ENCODE measurements around the gene ZNF777. TPM values are rescaled to one million over a fixed set of nuclear protein-coding genes. Genes with fewer than 3 reads are reported as not detected.

Gene ZNF777
- total and polyA plus RNA-seq, 7 experiments from 2014 or later: 0.76 to 16.1 (median 14.0) TPM

DNA sequence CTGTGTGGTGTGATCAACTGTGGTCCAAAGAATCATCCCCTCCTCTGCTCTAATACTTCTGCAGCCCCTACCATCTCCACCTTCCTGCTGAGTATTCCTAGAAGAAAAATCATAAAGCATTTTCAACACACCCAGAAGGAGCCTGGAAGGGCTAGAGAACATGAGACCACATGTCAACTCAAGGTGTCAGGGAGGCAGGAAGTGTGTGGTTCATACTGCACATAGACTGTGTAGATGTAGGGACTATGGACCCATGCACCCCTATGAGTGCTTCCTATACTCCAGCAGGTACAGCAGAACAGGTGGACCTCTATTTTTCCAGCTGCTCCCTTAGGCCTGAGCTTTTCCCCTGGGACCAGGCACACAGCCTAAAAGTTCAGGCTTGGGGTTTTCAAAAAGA lies 39.3 kb upstream of the ZNF777 start:
- ATAC-seq (no peak), DNase-seq (no peak)
- H3K4me3 ChIP-seq (ENCODE audit: low read length): no peak overlapping the region
- peaks cover 19 to 27% of the 10 kb centered on the region in 2 donors for H3K4me1 ChIP-seq (ENCODE audit: control insufficient read depth in 2 of 2, insufficient read depth in 2 of 2, low read length in 2 of 2)
- peak overlapping the region in 3 of 9 donors; percentile 13 to 75 (median 70) for H3K27ac Mint-ChIP-seq
- peaks cover 17 to 40% (median 23%) of the 10 kb centered on the region in 7 donors for H3K4me1 Mint-ChIP-seq
- CTCF ChIA-PET: no interaction called here
- intact Hi-C loops (cut with micrococcal nuclease): no loop called here
- H3K27me3 ChIP-seq (ENCODE audit: control insufficient read depth in 2 of 2, insufficient read depth in 2 of 2, low read length in 2 of 2): no peaks in the 10 kb centered on the region
- H3K4me3 Mint-ChIP-seq: peak overlapping the region in 5 of 10 donors; percentile 8 to 58 (median 43)
- H3K27ac ChIP-seq (ENCODE audit: low read depth, low read length): no peak overlapping the region
- peaks cover 0 to 10% (median 3%) of the 10 kb centered on the region in 11 donors for H3K9me3 Mint-ChIP-seq
- H3K36me3 Mint-ChIP-seq: peaks cover 0 to 5% (median 4%) of the 10 kb centered on the region in 5 donors
- H3K27me3 Mint-ChIP-seq: peaks cover 0 to 11% (median 0%) of the 10 kb centered on the region in 5 donors
- H3K9me3 ChIP-seq (ENCODE audit: control insufficient read depth in 2 of 3, low read length in 3 of 3): no peaks in the 10 kb centered on the region
- POLR2A ChIA-PET: no interaction called here
- no peaks in the 10 kb centered on the region for H3K36me3 ChIP-seq (ENCODE audit: control insufficient read depth in 2 of 3, insufficient read depth in 3 of 3, low read length in 3 of 3)

DNA sequence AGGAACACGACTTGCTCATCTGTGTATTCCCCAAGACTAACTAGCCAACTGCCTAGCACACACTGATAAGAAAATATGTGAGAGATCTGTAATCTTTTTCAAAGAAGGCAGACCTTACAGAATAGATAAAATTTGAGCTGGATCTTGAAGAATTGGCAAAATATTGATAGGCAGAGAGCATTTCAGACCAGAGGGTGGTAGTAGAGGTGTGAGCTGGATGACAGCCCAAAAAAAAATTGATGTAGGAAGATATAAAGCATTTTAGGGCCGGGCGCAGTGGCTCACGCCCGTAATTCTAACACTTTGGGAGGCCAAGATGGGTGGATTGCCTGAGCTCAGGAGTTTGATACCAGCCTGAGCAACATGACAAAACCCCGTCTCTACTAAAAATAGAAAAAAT lies 37.9 kb upstream of the ZNF777 start:
- H3K27ac Mint-ChIP-seq: peak overlapping the region in 2 of 9 donors; percentile 28 to 75
- H3K4me3 ChIP-seq (ENCODE audit: low read length): no peak overlapping the region
- POLR2A ChIA-PET: interaction anchor here (0.6 kb wide), 1 partner anchor 259 kb away, joined by 3 read pairs; no protein-coding TSS in a partner anchor
- intact Hi-C loops (cut with micrococcal nuclease): loop anchor here (2.0 to 10.0 kb wide), 5 partner anchors 302 to 802 kb away; partner anchors contain the start of genes ZNF282 (in 2 of the 2), CUL1 (in 1 of the 2), PDIA4 (in 1 of the 2) and ZNF398 (in 1 of the 2)
- CTCF ChIA-PET: interaction anchor here (1.3 kb wide), 1 partner anchor 33 kb away, joined by 3 read pairs; no protein-coding TSS in a partner anchor
- H3K9me3 ChIP-seq (ENCODE audit: control insufficient read depth in 2 of 3, low read length in 3 of 3): no peaks in the 10 kb centered on the region
- H3K27ac ChIP-seq (ENCODE audit: low read depth, low read length): no peak overlapping the region
- peaks cover 19 to 27% of the 10 kb centered on the region in 2 donors for H3K4me1 ChIP-seq (ENCODE audit: control insufficient read depth in 2 of 2, insufficient read depth in 2 of 2, low read length in 2 of 2)
- H3K4me3 Mint-ChIP-seq: peak overlapping the region in 3 of 10 donors; percentile 12 to 41 (median 12)
- peaks cover 0 to 4% (median 0%) of the 10 kb centered on the region in 3 experiments for H3K36me3 ChIP-seq (ENCODE audit: control insufficient read depth in 2 of 3, insufficient read depth in 3 of 3, low read length in 3 of 3)
- no peaks in the 10 kb centered on the region for H3K27me3 ChIP-seq (ENCODE audit: control insufficient read depth in 2 of 2, insufficient read depth in 2 of 2, low read length in 2 of 2)
- peaks cover 0 to 7% (median under 1%) of the 10 kb centered on the region in 5 donors for H3K36me3 Mint-ChIP-seq
- DNase-seq: no peak
- peaks cover 21 to 46% (median 30%) of the 10 kb centered on the region in 7 donors for H3K4me1 Mint-ChIP-seq
- peaks cover 0 to 6% (median 0%) of the 10 kb centered on the region in 5 donors for H3K27me3 Mint-ChIP-seq
- H3K9me3 Mint-ChIP-seq: no peaks in the 10 kb centered on the region
- ATAC-seq: no peak

DNA sequence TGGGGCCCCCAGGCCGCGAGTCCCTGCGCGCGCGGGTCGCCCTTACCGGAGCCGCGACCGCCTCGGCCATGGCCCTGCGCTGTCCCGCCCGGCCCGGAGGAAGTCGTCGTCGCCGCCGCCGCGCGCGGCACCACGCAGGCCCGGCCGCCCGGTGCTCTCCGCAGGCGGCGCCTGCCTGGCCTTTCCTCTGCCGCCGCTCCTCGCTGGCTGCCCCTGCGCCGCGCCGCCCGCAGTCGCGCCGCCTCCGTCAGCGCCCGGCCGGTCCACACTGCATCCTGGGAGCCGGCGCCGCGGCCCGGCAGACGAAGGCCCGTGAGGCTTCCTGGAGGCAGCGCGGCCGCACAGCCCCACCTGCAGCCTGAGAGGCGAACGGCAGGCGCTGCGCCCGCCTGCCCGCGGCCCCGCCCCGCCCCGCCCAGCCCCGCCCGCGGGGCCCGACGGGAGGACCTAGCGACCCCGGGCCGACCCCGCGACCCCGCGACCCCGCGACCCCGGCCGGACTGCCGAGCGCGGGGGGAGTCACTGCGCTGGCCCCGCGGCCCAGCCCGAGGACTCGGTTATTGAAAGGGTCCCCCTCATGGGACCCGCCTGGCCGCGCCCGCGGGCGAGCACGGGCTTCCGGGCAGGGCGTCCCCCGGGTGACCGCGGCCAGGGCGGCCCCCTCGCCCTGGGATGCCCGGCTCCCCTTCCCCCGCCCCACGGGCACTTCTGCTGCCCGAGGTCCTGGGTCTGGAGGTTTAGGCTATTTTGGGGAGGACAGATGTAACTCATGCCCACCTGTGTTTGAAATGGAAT lies 36.8 kb upstream of the ZNF777 start, which contains the start of gene ZNF746:
TSS of gene ZNF746 (minus strand) at position 343 of the 795 bp plus-strand sequence. CDS start at position 70, 273 bp downstream.
- peak; percentile 57 to 85 (median 76) for DNase-seq
- peaks cover 19 to 27% of the 10 kb centered on the region in 2 donors for H3K4me1 ChIP-seq (ENCODE audit: control insufficient read depth in 2 of 2, insufficient read depth in 2 of 2, low read length in 2 of 2)
- H3K27ac ChIP-seq (ENCODE audit: low read depth, low read length): peak within 1 kb of the TSS; percentile 82
- H3K27ac Mint-ChIP-seq: peak within 1 kb of the TSS; percentile 84 to 97 (median 95)
- intact Hi-C loops (cut with micrococcal nuclease): loop anchor here (1.0 to 10.0 kb wide), 20 partner anchors 37 to 1729 kb away; partner anchors contain the start of genes PDIA4 (in 2 of the 2), ZNF212 (in 2 of the 2), ZNF282 (in 2 of the 2) and ZNF398 (in 2 of the 2)
- peaks cover 21 to 46% (median 30%) of the 10 kb centered on the region in 7 donors for H3K4me1 Mint-ChIP-seq
- H3K9me3 Mint-ChIP-seq: no peaks in the 10 kb centered on the region
- peak within 1 kb of the TSS; percentile 67 for H3K4me3 ChIP-seq (ENCODE audit: low read length)
- peak; percentile 96 for ATAC-seq
- H3K27me3 ChIP-seq (ENCODE audit: control insufficient read depth in 2 of 2, insufficient read depth in 2 of 2, low read length in 2 of 2): no peaks in the 10 kb centered on the region
- POLR2A ChIA-PET: no interaction called here
- peak within 1 kb of the TSS; percentile 92 to 99 (median 96) for H3K4me3 Mint-ChIP-seq
- CTCF ChIA-PET: interaction anchor here (1.2 kb wide), 1 partner anchor 236 kb away, joined by 4 read pairs; the partner anchor contains the start of gene ZNF783
- peaks cover 0 to 16% (median 0%) of the 10 kb centered on the region in 3 experiments for H3K36me3 ChIP-seq (ENCODE audit: control insufficient read depth in 2 of 3, insufficient read depth in 3 of 3, low read length in 3 of 3)
- H3K9me3 ChIP-seq (ENCODE audit: control insufficient read depth in 2 of 3, low read length in 3 of 3): no peaks in the 10 kb centered on the region
- peaks cover 0 to 18% (median 7%) of the 10 kb centered on the region in 5 donors for H3K36me3 Mint-ChIP-seq
- peaks cover 0 to 3% (median 0%) of the 10 kb centered on the region in 5 donors for H3K27me3 Mint-ChIP-seq

DNA sequence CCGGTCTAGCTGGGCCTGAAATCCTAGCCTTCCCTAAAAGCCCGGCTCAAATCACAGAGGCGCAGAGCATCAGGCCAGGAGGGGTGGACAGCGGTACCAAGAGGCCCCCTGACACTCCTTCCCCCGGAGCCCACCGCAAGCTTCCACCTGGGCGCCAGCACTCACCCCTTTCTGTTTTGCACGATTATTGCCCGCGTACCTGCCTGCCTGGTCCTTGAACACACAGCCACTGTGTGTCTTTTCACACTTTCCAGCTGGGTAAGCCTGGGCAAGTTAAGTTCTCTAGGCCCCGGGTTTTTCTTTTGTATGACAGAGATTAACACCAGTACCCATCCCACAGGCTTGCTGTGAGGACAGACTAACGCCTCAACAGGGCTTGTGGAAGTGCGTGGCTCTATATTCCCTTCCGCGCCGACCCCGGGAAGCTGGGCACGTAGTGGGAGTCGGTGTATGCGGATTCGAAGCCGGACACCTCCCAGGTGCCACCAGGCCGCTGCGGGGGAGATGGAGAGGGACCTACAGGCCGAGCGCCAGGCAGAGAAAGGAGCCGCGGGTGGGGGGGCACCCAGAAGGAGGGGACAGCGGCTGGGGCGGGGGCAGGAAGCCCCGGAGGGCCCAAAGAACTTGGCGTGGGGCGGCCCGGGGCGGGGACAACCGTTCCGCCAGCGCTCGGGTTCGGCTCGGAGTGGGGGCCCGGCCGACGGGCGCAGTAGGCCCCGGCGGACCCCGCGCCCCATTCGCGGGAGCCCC lies 36.0 kb upstream of the ZNF777 start:
- intact Hi-C loops (cut with micrococcal nuclease): loop anchor here (1.0 to 10.0 kb wide), 20 partner anchors 37 to 1730 kb away; partner anchors contain the start of genes ZNF212 (in 2 of the 2), ZNF282 (in 2 of the 2), ZNF398 (in 2 of the 2) and ZNF425 (in 2 of the 2)
- peak; percentile 35 for ATAC-seq
- Mint-ChIP-seq H3K36me3 (peaks cover 0 to 23% (median 11%) of the 10 kb centered on the region in 5 donors), H3K9me3 (no peaks in the 10 kb centered on the region), H3K27ac (peak overlapping the region; percentile 84 to 97 (median 95)), H3K4me3 (peak overlapping the region; percentile 92 to 99 (median 96)), H3K27me3 (peaks cover 0 to 2% (median 0%) of the 10 kb centered on the region in 5 donors), H3K4me1 (peaks cover 21 to 46% (median 30%) of the 10 kb centered on the region in 7 donors)
- ChIA-PET CTCF (interaction anchor here (1.2 kb wide), 1 partner anchor 235 kb away, joined by 4 read pairs; the partner anchor contains the start of gene ZNF783), POLR2A (no interaction called here)
- H3K4me1 ChIP-seq (ENCODE audit: control insufficient read depth in 2 of 2, insufficient read depth in 2 of 2, low read length in 2 of 2): peaks cover 19 to 27% of the 10 kb centered on the region in 2 donors
- H3K27me3 ChIP-seq (ENCODE audit: control insufficient read depth in 2 of 2, insufficient read depth in 2 of 2, low read length in 2 of 2): no peaks in the 10 kb centered on the region
- peak; percentile 31 to 59 (median 43) for DNase-seq
- peak overlapping the region; percentile 67 for H3K4me3 ChIP-seq (ENCODE audit: low read length)
- H3K9me3 ChIP-seq (ENCODE audit: control insufficient read depth in 2 of 3, low read length in 3 of 3): no peaks in the 10 kb centered on the region
- peaks cover 0 to 24% (median 0%) of the 10 kb centered on the region in 3 experiments for H3K36me3 ChIP-seq (ENCODE audit: control insufficient read depth in 2 of 3, insufficient read depth in 3 of 3, low read length in 3 of 3)
- peak overlapping the region; percentile 82 for H3K27ac ChIP-seq (ENCODE audit: low read depth, low read length)

DNA sequence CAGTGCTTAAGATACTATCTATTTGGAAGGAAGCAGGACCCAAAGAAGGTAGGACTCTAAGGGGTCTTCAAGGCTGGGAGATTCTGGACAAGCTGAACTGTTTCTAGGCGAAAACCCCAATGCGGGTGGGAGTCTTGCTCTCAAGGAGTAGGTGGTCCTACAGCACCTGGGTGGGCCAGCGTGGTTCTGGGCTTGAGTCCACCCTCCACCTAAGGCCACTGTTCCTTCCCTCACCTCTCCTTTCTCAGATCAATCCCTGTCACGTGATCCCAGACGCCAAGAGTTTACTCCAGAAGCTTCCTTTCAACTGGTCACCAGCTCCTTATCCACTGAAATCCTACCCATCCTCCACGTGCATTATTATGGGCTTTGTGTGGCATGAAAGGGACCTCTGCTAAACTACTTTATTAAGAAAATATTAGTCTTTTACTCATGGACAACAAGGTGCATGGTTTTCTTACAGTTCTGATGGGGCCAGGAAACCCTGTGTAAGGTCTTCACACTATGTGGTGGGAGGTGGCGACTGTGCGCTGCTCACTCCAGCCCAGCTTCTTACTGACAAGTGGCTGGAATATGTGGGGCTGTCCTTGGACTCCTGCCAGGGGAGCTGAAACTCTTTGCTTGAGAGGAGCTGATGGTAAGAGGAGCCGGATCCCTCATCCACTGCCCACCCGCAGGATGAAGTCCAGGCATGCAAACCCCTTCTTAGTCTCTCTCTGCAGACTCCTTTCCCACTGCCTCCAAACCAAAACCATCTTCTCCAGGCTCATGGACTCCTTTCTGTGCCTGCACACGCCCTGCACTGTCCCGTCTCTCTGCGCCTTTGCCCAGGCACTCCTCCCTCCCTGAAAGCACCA lies 35.2 kb upstream of the ZNF777 start:
- peaks cover 4 to 29% (median 11%) of the 10 kb centered on the region in 5 donors for H3K36me3 Mint-ChIP-seq
- H3K9me3 Mint-ChIP-seq: no peaks in the 10 kb centered on the region
- ChIA-PET POLR2A (interaction anchor here (0.8 to 1.4 kb wide), 2 partner anchors 37 to 490 kb away, joined by 3 to 5 read pairs; no protein-coding TSS in a partner anchor), CTCF (interaction anchor here (0.6 to 1.3 kb wide), 7 partner anchors 14 to 427 kb away, joined by 3 to 6 read pairs (median 3); partner anchors contain the start of gene ZNF783)
- peak overlapping the region; percentile 82 for H3K27ac ChIP-seq (ENCODE audit: low read depth, low read length)
- peaks cover 19 to 27% of the 10 kb centered on the region in 2 donors for H3K4me1 ChIP-seq (ENCODE audit: control insufficient read depth in 2 of 2, insufficient read depth in 2 of 2, low read length in 2 of 2)
- intact Hi-C loops (cut with micrococcal nuclease): loop anchor here (2.0 to 10.0 kb wide), 8 partner anchors 129 to 1731 kb away; partner anchors contain the start of genes ZNF282 (in 2 of the 2), ABCF2 (in 1 of the 2), CUL1 (in 1 of the 2) and PDIA4 (in 1 of the 2)
- no peaks in the 10 kb centered on the region for H3K27me3 ChIP-seq (ENCODE audit: control insufficient read depth in 2 of 2, insufficient read depth in 2 of 2, low read length in 2 of 2)
- ATAC-seq (no peak), DNase-seq (no peak)
- H3K4me3 Mint-ChIP-seq: peak overlapping the region; percentile 92 to 99 (median 96)
- peaks cover 0 to 32% (median 0%) of the 10 kb centered on the region in 3 experiments for H3K36me3 ChIP-seq (ENCODE audit: control insufficient read depth in 2 of 3, insufficient read depth in 3 of 3, low read length in 3 of 3)
- H3K4me1 Mint-ChIP-seq: peaks cover 21 to 46% (median 30%) of the 10 kb centered on the region in 7 donors
- no peaks in the 10 kb centered on the region for H3K9me3 ChIP-seq (ENCODE audit: control insufficient read depth in 2 of 3, low read length in 3 of 3)
- peak overlapping the region; percentile 67 for H3K4me3 ChIP-seq (ENCODE audit: low read length)
- no peaks in the 10 kb centered on the region for H3K27me3 Mint-ChIP-seq
- H3K27ac Mint-ChIP-seq: peak overlapping the region; percentile 23 to 97 (median 95)

Data from naive thymus-derived CD4-positive, alpha-beta T cell (primary cell).